MCF 10A (cell line): ENCODE measurements around the gene HORMAD2. TPM values are rescaled to one million over a fixed set of nuclear protein-coding genes. Genes with fewer than 3 reads are reported as not detected.

Experiments
- BruUV-seq: library from RNA; stranded (reverse); fragments of 400-500 nt; replicated peaks from 2 replicates; lab custom pipeline; 2021; lab: Mats Ljungman, UMichigan
- CTCF ChIA-PET: fragments of 300-600 bp; sonication (Branson Sonifier 250); formaldehyde crosslinking; extraction: SDS; loops from one replicate; lab custom pipeline; 2021; ENCODE audit warnings: antibody characterized with exemption, inconsistent platforms; lab: Yijun Ruan, JAX
- POLR2A ChIA-PET: fragments of 300-600, 350-650 bp; sonication (Branson Sonifier 250); formaldehyde crosslinking; extraction: SDS; loops from one replicate; lab custom pipeline; 2020; ENCODE audit warnings: antibody characterized with exemption, inconsistent platforms; lab: Yijun Ruan, JAX
- DNase-seq: peaks from one replicate; pipeline ENCODE4 v3.0.0-alpha.2; 2018; ENCODE audit not compliant: unreplicated experiment
- H3K27ac Mint-ChIP-seq: one replicate; pipeline ENCODE4 v1.8.0; 2022; ENCODE audit warnings: mild to moderate bottlenecking, low read depth, mixed read lengths; ENCODE audit not compliant: unreplicated experiment
- H3K27me3 Mint-ChIP-seq: one replicate; pipeline ENCODE4 v1.8.0; 2022; ENCODE audit warnings: mixed read lengths; ENCODE audit not compliant: insufficient read depth, unreplicated experiment
- H3K36me3 Mint-ChIP-seq: one replicate; pipeline ENCODE4 v1.8.0; 2022; ENCODE audit warnings: mild to moderate bottlenecking, moderate library complexity, mixed read lengths; ENCODE audit not compliant: insufficient read depth, unreplicated experiment
- H3K4me1 Mint-ChIP-seq: one replicate; pipeline ENCODE4 v1.8.0; 2022; ENCODE audit warnings: mixed read lengths; ENCODE audit not compliant: insufficient read depth, unreplicated experiment
- H3K4me3 Mint-ChIP-seq: one replicate; pipeline ENCODE4 v1.8.0; 2022; ENCODE audit warnings: mild to moderate bottlenecking, moderate library complexity, mixed read lengths; ENCODE audit not compliant: unreplicated experiment
- H3K9me3 Mint-ChIP-seq: one replicate; pipeline ENCODE4 v1.8.0; 2022; ENCODE audit warnings: mixed read lengths; ENCODE audit not compliant: unreplicated experiment
- CTCF ChIP-seq: fragments of 200-600 bp; IDR thresholded peaks from one replicate; pipeline ENCODE4 v1.8.0; 2022; ENCODE audit warnings: antibody characterized with exemption, mild to moderate bottlenecking; ENCODE audit not compliant: unreplicated experiment
- intact Hi-C: fragments of 100-400 bp; cut with micrococcal nuclease; formaldehyde crosslinking; loops from 2 replicates; pipeline ENCODE4 v1.14.1; 2022
- total RNA-seq: library from RNA; stranded (reverse); gene quantifications from 2 replicates; pipeline ENCODE4 v1.2.3, GENCODE V29; 2022

The HORMAD2 gene
- total RNA-seq, 1 experiment from 2014 or later, result not detected

DNA sequence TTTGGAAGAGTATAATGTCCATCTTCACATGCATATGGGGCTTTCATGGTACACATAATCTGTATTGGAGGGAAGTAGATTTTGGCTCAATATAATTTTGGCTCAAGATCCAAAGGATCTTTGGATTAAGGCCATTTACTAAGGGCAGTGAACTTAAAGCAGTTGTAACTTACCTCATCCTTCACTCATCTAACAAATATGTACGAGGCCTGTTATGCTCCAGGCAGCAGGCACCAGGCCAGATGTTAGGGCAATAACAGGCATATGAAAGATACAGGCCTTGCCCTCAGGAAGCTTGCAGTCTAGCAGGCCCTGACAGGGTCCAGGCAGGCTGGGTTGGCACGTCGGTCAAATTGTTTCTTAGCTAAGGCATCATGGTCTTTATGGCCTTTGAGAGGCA is 121.7 kb downstream of the HORMAD2 start:
- no TSS peak for BruUV-seq
- peaks cover 6% of the 10 kb centered on the region for H3K9me3 Mint-ChIP-seq
- no peak overlapping the region for H3K27ac Mint-ChIP-seq
- H3K27me3 Mint-ChIP-seq, result no peaks in the 10 kb centered on the region
- no peak overlapping the region for H3K4me3 Mint-ChIP-seq
- H3K36me3 Mint-ChIP-seq, result no peaks in the 10 kb centered on the region
- POLR2A ChIA-PET, result interaction anchor here (1.1 kb wide), 1 partner anchor 648 kb away, joined by 3 read pairs; the partner anchor contains the start of gene THOC5
- DNase-seq, result peak; percentile 62
- H3K4me1 Mint-ChIP-seq, result peaks cover 38% of the 10 kb centered on the region
- intact Hi-C loops, result no loop called here
- CTCF ChIA-PET, result interaction anchor here (0.8 to 0.9 kb wide), 2 partner anchors 61 to 94 kb away, joined by 3 read pairs; no protein-coding TSS in a partner anchor
- TF ChIP-seq CTCF, result no peak

DNA sequence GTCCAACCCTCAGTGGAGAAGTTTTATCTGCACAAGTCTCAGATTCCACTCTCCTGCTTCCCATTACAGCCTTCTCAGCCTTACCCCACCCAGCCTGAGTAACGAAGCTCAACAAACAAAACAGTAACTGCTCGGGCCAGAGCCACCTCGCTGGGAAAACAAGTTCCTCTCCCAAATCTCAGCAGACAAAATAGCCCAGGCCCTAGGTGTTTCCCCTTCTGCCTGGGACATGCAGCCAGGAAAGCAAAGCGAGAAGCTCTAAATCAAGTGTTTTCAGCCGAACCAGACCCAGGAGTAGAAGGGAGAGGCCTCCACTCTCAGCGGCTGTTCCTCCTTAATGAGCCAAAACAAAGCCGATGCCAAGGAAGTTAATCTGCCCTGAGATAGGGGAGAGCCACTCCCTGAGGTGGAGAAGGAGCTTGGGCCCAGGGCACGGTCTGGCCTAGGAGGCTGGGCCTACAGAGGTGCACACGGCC is 122.3 kb downstream of the HORMAD2 start:
- no peaks in the 10 kb centered on the region for H3K36me3 Mint-ChIP-seq
- POLR2A ChIA-PET, result interaction anchor here (1.1 kb wide), 1 partner anchor 649 kb away, joined by 3 read pairs; the partner anchor contains the start of gene THOC5
- H3K4me3 Mint-ChIP-seq, result no peak overlapping the region
- H3K9me3 Mint-ChIP-seq, result peaks cover 6% of the 10 kb centered on the region
- peaks cover 39% of the 10 kb centered on the region for H3K4me1 Mint-ChIP-seq
- no peak for TF ChIP-seq CTCF
- intact Hi-C loops, result no loop called here
- no peak for DNase-seq
- H3K27me3 Mint-ChIP-seq, result no peaks in the 10 kb centered on the region
- CTCF ChIA-PET, result interaction anchor here (0.5 to 0.9 kb wide), 4 partner anchors 61 to 94 kb away, joined by 3 read pairs; no protein-coding TSS in a partner anchor
- peak overlapping the region; percentile 31 for H3K27ac Mint-ChIP-seq
- BruUV-seq, result no TSS peak

GRCh38 chr22:30204015-30204741 is 123.9 kb downstream of the HORMAD2 start:
- intact Hi-C loops, result no loop called here
- peaks cover 6% of the 10 kb centered on the region for H3K9me3 Mint-ChIP-seq
- BruUV-seq, result no TSS peak
- ChIA-PET CTCF (interaction anchor here (0.5 to 1.7 kb wide), 5 partner anchors 8 to 1345 kb away, joined by 3 to 5 read pairs (median 4); no protein-coding TSS in a partner anchor), POLR2A (interaction anchor here (0.6 to 1.8 kb wide), 12 partner anchors 8 to 600 kb away, joined by 3 to 15 read pairs (median 3); partner anchors contain the start of genes LIF and TBC1D10A)
- no peak overlapping the region for H3K4me3 Mint-ChIP-seq
- H3K4me1 Mint-ChIP-seq, result peaks cover 37% of the 10 kb centered on the region
- TF ChIP-seq CTCF, result no peak
- H3K36me3 Mint-ChIP-seq, result no peaks in the 10 kb centered on the region
- peak overlapping the region; percentile 42 for H3K27ac Mint-ChIP-seq
- no peak for DNase-seq
- H3K27me3 Mint-ChIP-seq, result no peaks in the 10 kb centered on the region

DNA sequence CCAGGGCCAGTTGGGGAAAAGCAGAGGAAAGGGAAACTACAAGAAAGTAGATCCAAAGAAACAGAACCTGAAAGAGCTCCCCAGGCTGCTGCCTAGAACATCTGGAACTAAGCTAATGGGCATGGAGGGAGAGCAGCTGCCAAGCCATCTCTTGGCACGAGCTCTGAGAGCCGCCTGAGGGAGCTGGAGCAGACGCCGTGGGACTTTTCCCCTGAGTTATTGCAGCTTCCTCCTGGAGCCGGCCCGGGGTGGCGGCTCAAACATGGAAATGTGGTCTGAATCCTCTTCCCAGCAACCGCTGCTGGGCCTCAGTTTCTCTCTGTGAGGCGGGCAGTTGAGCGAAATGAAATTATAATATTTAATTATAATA is 124.5 kb downstream of the HORMAD2 start:
- intact Hi-C loops, result loop anchor here (1.0 to 5.0 kb wide), 2 partner anchors 8 to 223 kb away; partner anchors contain the start of gene MTFP1
- peaks cover 6% of the 10 kb centered on the region for H3K9me3 Mint-ChIP-seq

More for the DNA sequence above, 124.5 kb downstream of the HORMAD2 start:
- TF ChIP-seq CTCF, result no peak
- peak overlapping the region; percentile 42 for H3K27ac Mint-ChIP-seq
- ChIA-PET POLR2A (interaction anchor here (0.6 to 1.8 kb wide), 14 partner anchors 8 to 600 kb away, joined by 3 to 15 read pairs (median 3); partner anchors contain the start of genes LIF and TBC1D10A), CTCF (interaction anchor here (0.5 to 1.7 kb wide), 4 partner anchors 9 to 1345 kb away, joined by 3 to 5 read pairs (median 4); no protein-coding TSS in a partner anchor)
- BruUV-seq, result no TSS peak
- H3K27me3 Mint-ChIP-seq, result no peaks in the 10 kb centered on the region
- peak; percentile 89 for DNase-seq
- H3K4me3 Mint-ChIP-seq, result no peak overlapping the region
- H3K4me1 Mint-ChIP-seq, result peaks cover 42% of the 10 kb centered on the region
- no peaks in the 10 kb centered on the region for H3K36me3 Mint-ChIP-seq
